ENCODE data around the gene DHX58. TPM values are rescaled to one million over a fixed set of nuclear protein-coding genes. Genes with fewer than 3 reads are reported as not detected.

The DHX58 gene
- total and polyA plus RNA-seq, 9 donors: 8.6 to 24.6 (median 19.3) TPM

DNA sequence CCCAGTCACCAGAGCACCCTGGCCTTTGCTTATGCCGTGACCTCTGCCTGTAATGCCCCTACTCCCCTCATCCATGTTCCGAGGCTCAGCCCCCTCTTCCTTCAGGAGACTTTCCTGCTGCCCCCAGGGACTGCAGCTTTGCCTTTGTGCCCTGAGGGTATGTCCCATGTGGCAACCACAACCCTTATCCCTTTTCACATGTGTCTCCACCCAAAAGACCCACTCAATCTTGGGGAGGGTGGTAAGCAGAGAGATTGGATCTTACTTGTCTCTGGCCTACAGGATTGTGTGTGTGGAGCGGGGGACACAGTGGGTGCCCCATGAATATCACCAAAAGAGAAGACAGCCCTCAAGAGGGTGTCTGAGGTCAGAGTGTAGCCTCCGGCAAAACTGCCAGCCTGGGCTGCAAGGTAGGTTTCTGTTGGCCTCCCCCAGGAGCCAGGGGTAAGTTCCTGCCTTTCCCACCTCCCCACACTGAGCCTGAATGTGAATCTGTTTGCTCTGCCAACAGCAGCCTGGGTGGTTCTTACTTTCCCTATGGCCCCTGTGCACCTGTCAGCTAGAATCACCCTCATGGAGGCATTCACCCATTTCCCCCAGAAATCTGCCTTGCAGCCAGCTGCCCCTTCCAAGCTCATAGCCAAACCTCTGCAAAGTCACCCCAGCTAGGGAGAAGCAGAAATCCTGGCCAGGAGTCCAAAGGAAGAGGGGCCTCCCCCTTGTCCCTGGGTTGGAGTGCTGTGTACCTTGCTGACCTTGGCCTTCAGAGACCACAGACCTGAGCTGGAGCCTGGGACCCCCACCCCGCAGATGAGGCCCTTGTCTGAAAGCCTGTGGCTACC lies 50.6 kb downstream of the DHX58 start:
- no peaks in the 10 kb centered on the region for H3K27me3 ChIP-seq
- H3K36me3 ChIP-seq: no peaks in the 10 kb centered on the region
- H3K4me1 ChIP-seq (ENCODE audit: insufficient read depth): no peaks in the 10 kb centered on the region
- no peaks in the 10 kb centered on the region for H3K9me3 ChIP-seq
- WGBS, 3 donors: 61 to 73% (median 66%) methylated on average over 5 of the region's 5 CpGs
- intact Hi-C loops (cut with DNase I): loop anchor here in 1 of 4 donors (5.0 to 10.0 kb wide), 2 partner anchors 53 to 1515 kb away; partner anchors contain the start of gene DHX58
- no peak overlapping the region for H3K27ac ChIP-seq
- no peak overlapping the region for H3K4me3 ChIP-seq
- TF ChIP-seq, protein P1, sequence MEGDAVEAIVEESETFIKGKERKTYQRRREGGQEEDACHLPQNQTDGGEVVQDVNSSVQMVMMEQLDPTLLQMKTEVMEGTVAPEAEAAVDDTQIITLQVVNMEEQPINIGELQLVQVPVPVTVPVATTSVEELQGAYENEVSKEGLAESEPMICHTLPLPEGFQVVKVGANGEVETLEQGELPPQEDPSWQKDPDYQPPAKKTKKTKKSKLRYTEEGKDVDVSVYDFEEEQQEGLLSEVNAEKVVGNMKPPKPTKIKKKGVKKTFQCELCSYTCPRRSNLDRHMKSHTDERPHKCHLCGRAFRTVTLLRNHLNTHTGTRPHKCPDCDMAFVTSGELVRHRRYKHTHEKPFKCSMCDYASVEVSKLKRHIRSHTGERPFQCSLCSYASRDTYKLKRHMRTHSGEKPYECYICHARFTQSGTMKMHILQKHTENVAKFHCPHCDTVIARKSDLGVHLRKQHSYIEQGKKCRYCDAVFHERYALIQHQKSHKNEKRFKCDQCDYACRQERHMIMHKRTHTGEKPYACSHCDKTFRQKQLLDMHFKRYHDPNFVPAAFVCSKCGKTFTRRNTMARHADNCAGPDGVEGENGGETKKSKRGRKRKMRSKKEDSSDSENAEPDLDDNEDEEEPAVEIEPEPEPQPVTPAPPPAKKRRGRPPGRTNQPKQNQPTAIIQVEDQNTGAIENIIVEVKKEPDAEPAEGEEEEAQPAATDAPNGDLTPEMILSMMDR (IDR thresholded peaks at IDR 0.05): no peak
- TF ChIP-seq EP300 (IDR thresholded peaks at IDR 0.05) (no peak), POLR2A (IDR thresholded peaks at IDR 0.05) (no peak)
- DNase-seq: no peak

GRCh38 chr17:42060231-42060630 lies 52.3 kb downstream of the DHX58 start:
- no peaks in the 10 kb centered on the region for H3K9me3 ChIP-seq
- TF ChIP-seq POLR2A (IDR thresholded peaks at IDR 0.05) (no peak), EP300 (IDR thresholded peaks at IDR 0.05) (no peak)
- TF ChIP-seq, protein P1 (IDR thresholded peaks at IDR 0.05): no peak
- no peaks in the 10 kb centered on the region for H3K27me3 ChIP-seq
- intact Hi-C loops (cut with DNase I): loop anchor here in 1 of 4 donors (5.0 to 10.0 kb wide), 2 partner anchors 55 to 1513 kb away; partner anchors contain the start of gene DHX58
- no peaks in the 10 kb centered on the region for H3K4me1 ChIP-seq (ENCODE audit: insufficient read depth)
- H3K27ac ChIP-seq: no peak overlapping the region
- H3K36me3 ChIP-seq: no peaks in the 10 kb centered on the region
- H3K4me3 ChIP-seq: no peak overlapping the region
- DNase-seq: no peak
- 85 to 93% (median 92%) methylated on average over 4 of the region's 4 CpGs for WGBS, 3 donors

DNA sequence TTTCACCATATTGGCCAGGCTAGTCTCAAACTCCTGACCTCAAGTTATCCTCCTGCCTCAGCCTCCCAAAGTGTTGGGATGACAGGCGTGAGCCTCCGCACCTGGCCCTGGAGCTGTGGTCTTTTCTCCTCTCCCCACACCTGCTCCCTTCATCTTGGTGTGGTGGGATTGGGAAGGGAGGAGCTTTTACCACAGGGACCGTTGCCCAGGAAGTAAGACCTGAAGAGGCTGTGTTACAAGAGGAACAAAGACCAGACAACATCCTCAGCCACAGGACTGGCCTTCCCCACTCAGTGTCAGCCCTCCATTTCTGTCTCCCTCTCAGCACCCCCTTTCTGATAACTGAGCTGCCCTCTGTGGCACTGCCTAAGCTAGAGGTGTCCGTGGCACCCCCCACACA lies 52.7 kb downstream of the DHX58 start:
- WGBS, 3 donors: 66 to 75% (median 74%) methylated on average over 4 of the region's 4 CpGs
- TF ChIP-seq EP300 (IDR thresholded peaks at IDR 0.05) (no peak), POLR2A (IDR thresholded peaks at IDR 0.05) (no peak)
- TF ChIP-seq, protein P1 (IDR thresholded peaks at IDR 0.05): no peak
- no peak for DNase-seq

DNA sequence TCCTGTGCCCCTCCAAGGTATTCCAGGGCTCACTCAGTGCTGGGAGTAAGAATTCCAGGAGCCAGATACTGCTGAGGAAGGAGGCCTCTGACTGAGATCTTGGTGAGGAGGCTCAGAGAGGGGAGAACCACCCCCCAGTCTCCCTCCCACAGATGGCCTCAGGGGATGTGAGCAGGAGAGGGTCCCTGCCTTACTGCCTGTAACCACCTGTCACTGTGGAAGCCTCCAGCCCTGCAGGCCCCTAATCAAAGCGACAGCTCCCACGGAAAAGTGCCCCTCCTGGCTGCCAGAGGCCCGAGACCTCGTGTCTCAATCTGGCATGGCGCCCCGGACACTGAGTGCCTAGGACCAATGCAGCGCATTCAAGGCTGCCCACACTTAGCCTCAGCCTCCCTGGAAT lies 54.5 kb downstream of the DHX58 start:
- H3K27ac ChIP-seq: no peak overlapping the region
- no peaks in the 10 kb centered on the region for H3K4me1 ChIP-seq (ENCODE audit: insufficient read depth)
- H3K27me3 ChIP-seq: no peaks in the 10 kb centered on the region
- no peak for DNase-seq
- no peaks in the 10 kb centered on the region for H3K36me3 ChIP-seq
- H3K9me3 ChIP-seq: no peaks in the 10 kb centered on the region
- TF ChIP-seq, protein P1 (IDR thresholded peaks at IDR 0.05): no peak
- TF ChIP-seq EP300 (IDR thresholded peaks at IDR 0.05): no peak
- no peak for TF ChIP-seq POLR2A (IDR thresholded peaks at IDR 0.05)
- no peak overlapping the region for H3K4me3 ChIP-seq
- intact Hi-C loops (cut with DNase I): no loop called here
- WGBS, 3 donors: 41 to 48% (median 44%) methylated on average over 7 of the region's 7 CpGs

More for the DNA sequence above, 52.7 kb downstream of the DHX58 start:
- H3K9me3 ChIP-seq: no peaks in the 10 kb centered on the region
- H3K27ac ChIP-seq: no peak overlapping the region
- H3K27me3 ChIP-seq: no peaks in the 10 kb centered on the region
- H3K4me3 ChIP-seq: no peak overlapping the region
- intact Hi-C loops (cut with DNase I): loop anchor here in 1 of 4 donors (5.0 to 10.0 kb wide), 2 partner anchors 55 to 1513 kb away; partner anchors contain the start of gene DHX58
- H3K4me1 ChIP-seq (ENCODE audit: insufficient read depth): no peaks in the 10 kb centered on the region
- no peaks in the 10 kb centered on the region for H3K36me3 ChIP-seq
